NCI-H510A treated with DMSO at 0.1 percent for 48 hours (cell line): ENCODE results near the gene PRAF2.
A peak's percentile ranks its signal among the peaks of the same experiment; 100 is the strongest.

Source experiments
- DNase-seq: peaks from one replicate; lab custom pipeline; 2025; lab: John Stamatoyannopoulos, UW

Gene PRAF2

DNA sequence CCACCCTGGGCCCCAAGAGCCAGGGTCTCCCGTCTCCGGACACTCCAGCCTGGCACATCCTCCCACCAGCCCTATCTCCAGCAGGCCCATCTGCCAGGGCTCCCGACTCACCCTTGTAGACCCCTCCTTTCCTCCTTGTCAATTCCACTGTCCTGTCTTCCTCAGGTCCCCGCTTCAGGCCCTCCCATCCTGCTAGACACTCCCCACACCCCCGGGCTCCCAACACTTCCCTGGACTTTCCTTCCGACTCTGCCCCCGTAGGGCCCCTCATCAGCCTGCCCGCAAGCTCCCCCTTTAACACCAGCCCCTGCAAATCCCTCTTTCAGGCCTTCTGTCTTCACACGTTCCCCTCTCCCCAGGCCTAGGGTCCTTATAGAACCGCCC is 1.1 kb downstream of the PRAF2 start:
- no peak for DNase-seq

DNA sequence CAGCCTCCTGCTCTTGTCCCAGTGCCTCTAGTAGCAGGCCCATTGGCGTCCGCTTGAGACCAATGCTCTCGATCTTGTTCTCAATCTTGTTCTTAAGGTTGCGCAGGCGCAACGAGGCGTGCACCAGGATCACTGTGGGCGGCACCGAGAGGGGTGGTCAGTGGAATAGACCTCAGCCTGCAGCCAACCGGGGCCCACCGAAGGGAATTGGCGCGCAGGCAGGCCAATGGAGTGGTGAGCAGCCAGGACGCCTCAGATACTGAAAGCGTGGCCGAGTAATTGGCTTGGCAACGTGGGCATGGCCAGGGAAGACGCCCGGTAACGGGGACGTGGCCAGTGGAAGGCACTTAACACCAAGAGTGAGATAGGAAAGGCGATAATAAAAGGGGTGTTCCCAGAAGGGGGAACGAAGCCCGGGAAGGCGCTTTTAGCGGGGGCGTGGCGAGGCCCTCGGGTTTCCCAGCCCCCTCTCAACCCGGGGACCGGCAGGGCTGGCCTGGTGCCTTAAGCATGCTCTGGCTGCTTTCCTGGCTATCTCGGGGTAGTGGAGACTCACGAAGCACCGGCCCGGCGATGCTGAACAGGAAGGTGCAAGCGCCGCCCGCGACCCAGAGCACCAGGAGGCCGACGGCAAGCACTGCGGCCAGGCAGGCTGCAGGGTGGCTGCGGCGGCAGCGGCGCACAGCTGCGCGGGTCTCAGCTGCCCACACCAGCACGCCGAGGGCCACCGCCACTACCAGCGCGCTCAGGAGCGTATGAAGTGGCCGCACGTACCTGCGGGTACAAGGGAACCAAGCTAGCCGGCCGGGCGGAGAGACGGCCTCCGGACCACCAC is 1.7 kb downstream of the PRAF2 start:
- DNase-seq: no peak

DNA sequence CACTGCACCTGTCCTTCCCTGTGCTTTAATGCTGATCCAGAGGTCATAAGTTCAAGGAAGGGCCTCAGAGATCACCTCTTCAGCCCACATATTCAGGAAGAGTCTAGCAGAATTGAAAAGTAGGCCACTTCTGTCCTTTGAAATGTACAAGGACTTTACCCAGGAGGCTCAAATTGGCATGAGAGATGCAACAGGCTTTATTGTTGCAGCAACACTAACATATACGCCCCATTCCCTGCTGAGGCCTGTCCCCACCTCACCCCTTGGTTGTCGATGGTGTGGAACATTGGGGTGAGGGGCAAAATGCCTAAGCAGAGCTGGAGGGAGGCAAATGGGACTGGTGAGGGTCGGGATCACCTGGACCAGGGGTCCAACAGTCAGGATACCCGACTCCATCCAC is 2.8 kb downstream of the PRAF2 start:
- no peak for DNase-seq

DNA sequence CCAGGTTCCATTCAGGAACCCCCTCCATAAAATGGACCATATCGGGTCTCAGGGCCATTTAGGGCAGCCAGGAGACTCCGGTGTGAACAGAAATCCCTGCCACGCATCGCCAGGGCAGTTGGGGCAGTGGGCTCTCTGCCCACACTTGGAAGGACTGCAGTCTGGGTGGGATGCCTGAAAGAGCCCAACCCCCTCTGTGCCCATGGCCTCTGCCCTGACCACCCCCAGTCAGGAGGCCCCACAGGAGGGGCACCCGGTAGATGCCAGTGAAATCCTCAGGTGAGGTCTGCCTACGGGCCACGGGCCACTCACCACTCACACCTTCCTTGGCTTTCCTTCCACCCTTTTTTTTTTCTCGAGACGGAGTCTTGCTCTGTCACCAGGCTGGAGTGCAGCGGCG is 4.8 kb downstream of the PRAF2 start:
- DNase-seq: no peak

DNA sequence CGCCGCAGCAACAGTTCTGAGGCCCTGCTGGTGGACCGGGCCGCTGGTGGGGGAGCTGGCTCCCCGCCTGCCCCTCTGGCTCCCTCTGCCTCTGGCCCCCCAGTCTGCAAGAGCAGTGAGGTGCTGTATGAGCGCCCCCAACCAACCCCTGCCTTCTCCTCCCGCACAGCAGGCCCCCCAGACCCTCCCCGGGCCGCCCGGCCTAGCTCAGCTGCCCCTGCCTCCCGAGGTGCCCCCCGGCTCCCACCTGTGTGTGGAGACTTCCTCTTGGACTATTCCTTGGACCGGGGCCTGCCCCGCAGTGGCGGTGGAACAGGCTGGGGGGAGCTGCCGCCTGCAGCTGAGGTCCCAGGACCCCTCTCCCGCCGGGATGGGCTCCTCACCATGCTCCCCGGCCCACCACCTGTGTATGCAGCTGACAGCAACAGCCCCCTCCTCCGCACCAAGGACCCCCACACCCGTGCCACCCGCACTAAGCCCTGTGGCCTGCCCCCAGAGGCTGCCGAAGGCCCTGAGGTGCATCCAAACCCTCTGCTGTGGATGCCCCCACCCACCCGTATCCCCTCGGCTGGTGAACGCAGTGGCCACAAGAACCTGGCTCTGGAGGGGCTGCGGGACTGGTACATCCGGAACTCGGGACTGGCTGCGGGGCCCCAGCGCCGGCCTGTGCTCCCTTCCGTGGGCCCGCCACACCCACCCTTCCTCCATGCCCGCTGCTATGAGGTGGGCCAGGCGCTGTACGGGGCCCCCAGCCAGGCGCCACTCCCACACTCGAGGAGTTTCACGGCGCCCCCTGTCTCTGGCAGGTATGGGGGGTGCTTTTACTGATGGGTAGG is 6.3 kb downstream of the PRAF2 start:
- no peak for DNase-seq

DNA sequence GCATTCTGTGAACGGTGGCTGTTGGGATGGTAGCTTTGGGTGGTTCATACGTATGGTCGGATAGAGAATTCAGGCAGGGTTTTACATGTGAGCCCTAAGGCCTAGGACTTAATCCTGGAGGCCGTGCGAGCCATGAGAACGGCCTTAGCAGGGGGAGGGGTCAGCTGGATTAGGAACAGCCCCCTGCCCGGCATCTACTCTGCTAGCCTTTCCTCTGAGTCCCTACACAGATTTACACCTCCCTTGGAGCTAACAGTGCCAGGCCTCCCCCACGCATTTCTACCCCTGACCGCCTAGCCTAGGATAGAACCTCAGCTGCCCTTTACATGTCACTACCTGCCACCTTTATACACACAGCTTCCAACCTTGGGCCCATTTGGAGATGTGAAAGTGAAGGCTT is 7.1 kb downstream of the PRAF2 start:
- no peak for DNase-seq

DNA sequence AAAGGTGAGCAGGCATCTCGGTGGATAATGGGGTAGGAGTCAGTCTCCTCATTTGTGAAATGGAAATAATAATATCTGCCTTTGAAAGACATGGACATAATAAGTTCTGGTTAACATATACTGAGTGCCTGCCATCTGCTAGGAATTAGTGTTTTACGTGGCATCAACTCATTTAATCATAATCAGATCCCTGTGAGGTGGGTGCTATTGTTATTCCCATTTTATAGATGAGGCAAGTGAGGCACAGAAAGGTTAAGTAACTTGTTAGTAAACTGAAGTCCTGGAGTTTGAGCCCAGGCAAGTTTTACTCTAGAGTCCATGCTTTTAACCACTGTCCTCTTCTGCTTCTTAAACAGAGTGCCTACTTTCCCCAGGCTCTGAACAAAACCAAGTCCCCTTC is 7.5 kb downstream of the PRAF2 start:
- no peak for DNase-seq

DNA sequence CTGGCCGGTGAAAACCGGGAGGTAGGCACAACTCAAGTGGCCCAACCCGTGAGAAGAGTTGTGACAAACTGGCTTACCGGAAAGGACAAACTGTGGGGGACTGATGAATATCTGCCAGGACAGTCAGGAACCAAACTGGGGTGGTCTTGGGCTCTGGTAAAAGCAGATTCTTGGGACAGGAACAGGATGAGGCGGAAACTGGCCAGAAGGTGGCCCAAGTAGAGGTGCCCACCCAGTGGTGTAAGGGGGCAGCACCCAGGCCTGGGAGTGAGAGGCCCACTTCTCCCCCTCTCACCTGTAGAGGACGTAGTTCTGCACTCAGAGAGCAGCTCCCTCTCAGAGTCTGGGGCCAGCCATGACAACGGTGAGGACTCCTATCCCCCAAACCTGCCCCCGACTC is 9.1 kb downstream of the PRAF2 start:
- DNase-seq: no peak

DNA sequence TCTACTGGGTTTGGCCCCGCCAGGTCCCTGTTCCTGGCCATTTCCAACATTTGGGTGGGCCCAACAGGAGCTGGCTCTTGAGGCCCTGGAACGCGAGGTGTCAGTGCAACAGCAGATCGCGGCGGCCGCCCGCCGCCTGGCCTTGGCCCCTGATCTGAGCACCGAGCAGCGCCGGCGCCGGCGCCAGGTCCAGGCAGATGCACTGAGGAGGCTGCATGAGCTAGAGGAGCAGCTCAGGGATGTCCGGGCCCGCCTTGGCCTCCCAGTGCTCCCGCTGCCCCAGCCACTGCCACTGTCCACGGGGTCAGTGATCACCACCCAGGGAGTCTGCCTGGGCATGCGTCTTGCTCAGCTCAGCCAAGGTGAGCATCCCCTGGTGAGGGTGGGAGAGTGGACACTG is 9.5 kb downstream of the PRAF2 start:
- DNase-seq: no peak

DNA sequence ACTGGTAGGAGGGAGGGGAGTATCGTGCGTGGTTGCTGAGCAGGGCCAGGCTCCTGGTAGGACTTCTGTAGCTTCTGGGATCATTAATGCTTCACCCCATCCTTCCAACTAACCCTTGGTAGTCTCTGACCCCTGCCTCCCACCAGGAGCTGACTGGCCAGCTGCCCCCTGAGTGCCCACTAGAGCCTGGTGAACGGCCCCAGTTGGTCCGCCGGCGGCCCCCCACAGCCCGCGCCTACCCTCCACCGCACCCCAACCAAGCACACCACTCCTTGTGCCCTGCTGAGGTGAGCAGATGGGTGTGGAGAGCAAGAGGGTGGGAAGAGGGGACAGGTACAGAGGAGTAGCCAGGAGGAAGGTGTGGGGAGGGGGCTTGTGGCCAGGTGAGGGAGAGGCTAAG is 10.1 kb downstream of the PRAF2 start:
- DNase-seq: no peak

DNA sequence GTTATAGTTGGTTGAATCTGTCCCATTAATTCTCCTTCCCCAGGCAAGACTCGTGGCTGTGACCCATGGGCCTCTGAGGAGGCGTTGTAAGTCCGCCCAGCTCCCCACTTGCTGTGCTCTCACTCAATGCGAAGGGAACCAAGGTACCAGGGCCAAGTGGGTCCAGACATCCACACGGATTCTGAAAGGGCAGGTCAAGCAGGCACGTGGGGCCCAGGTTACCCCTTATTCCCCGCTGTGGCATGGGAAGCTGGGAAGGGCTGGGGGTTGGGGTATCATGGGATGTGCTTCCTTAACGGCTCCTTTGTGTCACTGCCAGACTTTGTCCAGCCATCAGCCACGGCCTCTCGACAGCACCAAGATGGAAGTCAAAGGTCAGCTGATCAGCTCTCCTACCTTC is 11.9 kb downstream of the PRAF2 start:
- DNase-seq: no peak

DNA sequence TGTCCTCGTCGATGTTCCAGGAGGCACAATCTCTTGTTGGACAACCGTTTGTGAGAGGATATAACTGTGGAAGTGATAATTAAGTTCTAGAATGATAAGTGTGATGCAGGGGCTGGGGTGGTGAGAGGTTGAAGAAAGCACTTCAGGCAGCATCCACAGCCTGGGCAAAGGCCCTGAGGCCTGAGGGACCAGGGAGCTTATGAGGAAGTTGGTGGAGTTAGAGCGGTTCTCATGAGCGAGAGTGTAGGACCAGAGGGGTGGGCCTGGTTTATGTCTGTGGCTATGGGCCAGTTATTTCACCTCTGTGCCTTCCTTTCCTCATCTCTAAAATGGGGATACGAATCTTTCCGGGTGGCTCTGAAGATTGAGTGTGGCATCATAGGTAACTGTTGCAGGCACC is 12.3 kb downstream of the PRAF2 start:
- no peak for DNase-seq

DNA sequence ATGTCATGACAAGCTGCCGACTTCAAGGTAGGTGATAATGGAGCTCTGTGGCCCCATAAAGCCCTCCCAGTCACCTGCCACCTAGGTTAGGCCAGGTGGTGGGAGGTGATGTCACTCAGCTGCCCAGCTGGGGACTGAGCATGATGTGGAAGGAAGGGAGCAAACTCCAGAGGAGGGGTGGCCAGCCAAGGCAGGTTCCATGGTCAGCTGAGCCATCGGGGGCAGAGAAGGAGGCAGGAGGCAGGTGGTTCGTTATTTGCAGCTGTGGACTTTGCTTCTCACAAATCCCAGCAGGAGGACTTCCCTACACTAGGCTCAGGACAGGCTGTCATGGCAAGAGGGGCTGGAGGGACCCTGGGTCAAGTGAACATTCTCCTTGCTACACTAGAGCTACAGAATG is 12.9 kb downstream of the PRAF2 start:
- no peak for DNase-seq

DNA sequence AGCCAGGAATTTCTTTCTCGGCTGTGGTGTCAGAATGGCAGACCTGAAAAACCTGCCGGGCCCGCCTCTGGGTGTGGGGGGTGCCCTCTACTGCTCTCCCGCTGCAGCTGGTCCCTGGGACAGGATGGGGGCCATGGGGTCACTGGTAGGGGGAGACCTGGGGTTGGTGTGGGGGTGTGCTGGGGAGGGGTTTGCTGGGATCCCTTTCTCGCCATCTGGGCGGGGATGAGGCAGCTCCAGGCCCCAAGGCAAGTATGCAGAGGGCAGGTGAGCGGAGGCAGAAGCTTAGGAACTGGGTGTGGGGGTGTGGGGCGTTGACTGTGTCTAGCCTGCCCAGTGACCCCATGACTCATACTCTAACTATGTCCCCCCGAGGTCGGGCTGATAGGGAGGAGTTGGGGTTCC is 14.1 kb downstream of the PRAF2 start:
- no peak for DNase-seq

DNA sequence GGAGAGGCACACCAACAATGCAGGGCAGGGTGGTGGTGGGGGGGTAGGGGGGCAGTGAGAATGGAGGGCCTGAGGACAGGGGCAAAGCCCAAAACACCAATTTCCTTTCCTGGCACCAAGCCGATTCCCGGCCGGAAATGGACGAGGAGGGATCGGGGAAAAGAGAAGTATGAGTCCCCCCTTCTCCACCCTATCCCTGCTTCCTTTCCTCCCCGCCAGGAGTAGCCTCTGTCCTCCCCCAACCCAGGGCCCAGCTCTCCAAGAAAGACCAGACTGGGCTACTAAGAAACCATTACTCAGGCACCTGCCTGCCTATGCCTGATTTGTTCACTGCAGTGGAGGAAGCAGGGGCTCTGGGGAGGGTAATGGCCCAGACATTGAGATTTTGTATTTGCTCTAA is 14.6 kb downstream of the PRAF2 start:
- no peak for DNase-seq

DNA sequence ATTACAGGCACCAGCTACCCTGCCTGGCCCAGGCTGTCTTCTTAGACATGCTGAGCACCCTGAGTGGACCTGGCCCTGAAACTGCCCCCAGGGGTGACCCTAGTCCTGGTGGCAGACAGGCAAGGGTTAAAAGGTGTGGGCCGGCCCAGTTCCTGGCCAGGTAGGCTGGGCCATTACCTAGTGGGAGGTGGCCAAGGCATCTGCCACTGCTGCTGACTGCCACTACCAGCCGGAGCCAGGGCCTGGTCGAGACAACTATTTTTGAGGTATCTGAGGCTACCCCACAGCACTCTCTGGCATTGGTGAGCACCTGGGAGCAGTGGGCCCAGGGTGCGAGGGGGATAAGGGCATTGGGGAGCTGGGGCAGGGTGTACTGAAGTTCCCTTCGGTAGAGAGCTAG is 15.0 kb downstream of the PRAF2 start, which contains the start of gene CCDC120:
TSS of gene CCDC120 (plus strand) at position 206 of the 400 bp plus-strand sequence. CDS start 3,043 bp downstream, outside the sequence.
- peak; percentile 17 for DNase-seq

DNA sequence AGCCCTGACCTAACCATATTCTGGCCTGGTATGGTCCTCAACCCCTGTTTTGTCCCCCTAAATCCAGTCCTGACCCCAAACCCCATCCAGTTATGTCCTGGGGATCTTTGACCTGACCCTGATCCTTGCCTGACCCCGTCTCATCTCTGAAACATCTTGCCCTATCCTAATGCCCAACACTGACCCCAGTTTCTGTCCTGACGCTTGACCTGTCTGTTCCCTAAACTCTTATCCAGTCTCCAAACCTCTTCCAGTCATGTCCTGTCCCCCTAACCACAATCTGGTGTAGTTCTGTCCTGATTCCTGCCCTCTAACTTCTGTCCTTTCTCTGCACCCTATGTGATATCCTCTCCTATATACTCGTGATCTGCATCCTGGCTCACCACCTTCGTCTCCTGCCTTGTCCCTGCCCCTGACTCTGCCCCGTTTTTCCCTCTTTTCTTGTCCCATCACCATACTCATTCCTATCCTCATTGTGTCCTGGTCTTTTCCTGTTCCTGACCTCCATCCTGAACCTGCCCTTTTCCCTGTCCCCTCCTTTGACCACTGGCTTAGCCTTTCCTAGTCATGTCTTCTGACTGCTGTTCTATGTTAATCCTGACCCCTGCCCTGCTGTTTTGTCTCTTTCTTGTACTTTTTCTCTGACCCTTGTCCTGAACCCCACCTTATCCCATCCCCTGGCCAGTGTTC is 19.6 kb downstream of the PRAF2 start:
- no peak for DNase-seq

DNA sequence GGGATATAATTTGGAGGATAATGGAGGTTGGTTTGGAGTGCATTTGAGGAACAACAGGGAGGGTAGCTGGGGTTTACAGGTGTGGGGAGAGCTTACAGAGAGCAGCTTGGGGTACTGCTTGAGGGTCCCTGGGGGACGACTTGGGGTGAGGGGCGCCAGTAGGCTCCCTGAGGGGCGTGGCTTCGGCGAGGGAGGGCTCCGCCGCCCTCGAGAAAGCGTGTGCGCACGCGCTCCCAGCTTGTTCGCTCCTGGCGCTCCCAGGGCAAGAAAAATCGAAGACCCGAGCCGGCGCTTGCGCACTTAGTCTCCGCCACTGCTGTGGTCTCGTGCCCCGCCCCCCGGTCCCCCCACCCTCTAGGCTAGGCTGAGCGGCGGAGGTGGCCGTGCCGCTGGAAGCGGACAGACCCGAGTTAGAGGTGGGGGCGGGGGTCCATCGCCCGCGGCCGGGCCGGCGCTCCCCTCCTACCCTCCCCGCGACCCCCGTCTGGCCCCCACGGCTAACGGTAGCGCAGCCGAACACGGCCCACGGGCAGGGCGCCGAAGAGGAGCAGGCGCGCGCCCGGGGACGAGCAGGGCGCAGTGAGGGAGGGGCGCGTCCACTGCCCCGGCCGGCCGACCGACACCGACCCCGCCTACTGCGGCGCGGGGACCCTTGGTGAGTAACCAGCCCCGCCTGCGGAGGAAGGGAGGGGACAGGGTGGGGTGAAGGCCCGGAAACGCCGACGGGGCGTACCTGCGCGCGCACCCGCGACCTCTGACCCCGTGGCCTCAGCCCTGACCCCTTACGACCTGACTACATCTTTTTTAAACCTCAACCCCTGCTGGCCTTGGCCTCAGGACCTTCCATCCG is 20.4 kb downstream of the PRAF2 start:
- DNase-seq: peak; percentile 44

DNA sequence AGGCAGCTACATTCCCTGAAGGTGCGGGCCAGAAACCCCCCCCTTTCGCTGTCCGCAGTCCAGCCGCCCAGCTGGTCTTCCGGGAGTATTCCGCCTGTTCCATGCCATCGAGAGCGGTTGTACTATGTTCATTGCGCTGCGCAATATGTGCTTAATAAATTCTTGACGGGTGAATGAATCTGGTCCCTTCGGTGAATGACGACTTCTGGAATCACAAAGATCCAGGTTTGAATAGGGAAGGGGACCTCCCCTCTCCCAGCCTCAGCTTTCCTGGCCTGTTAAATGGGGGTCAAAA is 29.9 kb downstream of the PRAF2 start:
- DNase-seq: no peak

DNA sequence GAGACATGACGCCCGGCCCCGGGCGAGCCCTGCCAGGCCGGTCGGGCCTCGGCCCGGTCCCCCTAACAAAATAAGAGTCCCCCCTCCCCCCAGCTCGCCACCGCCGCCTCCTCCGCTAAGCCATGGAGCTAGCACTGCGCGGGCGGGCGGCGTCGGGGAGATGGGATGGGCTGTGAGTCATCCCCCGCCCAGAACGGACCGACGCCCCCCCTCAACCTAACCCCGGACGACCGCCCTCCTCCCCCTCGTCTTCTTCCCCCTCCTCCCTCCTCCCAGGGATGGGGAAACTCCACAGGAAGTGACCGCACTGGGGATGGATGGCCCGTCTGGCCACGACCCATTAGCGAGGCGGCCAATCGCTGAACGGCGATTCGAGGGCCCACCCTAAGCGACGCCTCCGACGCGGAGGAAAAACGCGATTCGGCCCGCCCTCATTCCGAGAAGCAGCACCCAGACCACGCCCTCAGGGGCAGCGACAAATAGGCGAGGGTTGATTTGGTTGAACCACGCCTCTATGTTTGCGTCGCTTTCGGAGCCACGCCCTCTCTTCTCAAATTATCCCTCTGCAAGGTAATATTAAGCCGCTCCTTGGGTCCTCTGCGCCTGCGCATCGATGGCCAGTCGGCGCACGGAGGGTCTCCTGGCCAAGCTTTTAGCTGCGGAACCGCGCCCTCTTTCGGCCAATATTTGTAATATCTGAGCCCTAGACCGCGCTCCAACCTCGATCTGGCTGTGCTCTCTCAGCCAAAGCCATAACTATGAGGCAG is 30.4 kb downstream of the PRAF2 start, which contains the start of gene TFE3:
TSS of gene TFE3 (minus strand) at position 138 of the 767 bp plus-strand sequence. CDS start at position 7, 131 bp downstream.
- DNase-seq: peak; percentile 98

DNA sequence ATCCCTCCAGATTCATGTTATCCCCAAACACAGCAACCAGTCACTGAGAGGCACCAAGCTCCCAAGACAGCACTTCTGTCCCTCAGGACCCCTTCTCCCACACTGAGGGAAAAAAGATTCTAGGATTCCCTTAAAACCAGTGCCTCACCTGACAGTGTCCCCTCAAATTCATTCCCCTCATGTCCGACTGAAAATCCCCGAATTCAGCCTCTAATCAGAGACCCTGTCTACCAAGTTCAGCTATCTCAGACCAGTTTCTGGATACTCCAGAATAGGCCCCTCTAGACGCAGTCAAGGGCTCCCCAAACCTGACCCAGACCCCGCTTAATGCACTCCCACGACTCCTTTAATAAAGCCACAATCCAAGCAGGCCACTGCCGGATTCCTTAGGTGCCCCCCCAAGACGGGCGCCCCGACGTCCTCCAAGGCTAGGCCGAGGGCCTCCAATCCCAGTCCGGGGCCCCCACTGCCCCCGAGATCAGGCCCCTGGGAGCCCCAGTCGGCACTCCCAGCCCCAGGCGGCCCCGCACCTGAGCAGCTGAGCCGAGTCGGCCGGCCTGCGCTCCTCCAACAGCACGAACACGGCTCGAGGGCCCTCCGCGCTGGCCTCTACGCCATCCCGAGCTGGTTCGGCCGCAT is 31.1 kb downstream of the PRAF2 start:
- no peak for DNase-seq
